Fibroblast of pulmonary artery (primary cell): ENCODE measurements around the gene VPS35L.

Source experiments
- DNase-seq: peaks from one replicate; pipeline ENCODE4 v3.0.0-alpha.2; 2010; ENCODE audit warnings: low read depth
- H3K4me3 ChIP-seq: replicated peaks from 2 replicates; pipeline ENCODE4 v1.5.1; 2011; ENCODE audit warnings: low read depth, mild to moderate bottlenecking, control low read depth, low read length, moderate library complexity
- TF ChIP-seq, protein P1 (sequence below): IDR thresholded peaks from 2 replicates; pipeline ENCODE4 v1.5.1; 2011; ENCODE audit warnings: mild to moderate bottlenecking, control low read depth, low read length, inconsistent platforms; ENCODE audit errors: missing control alignments

Gene VPS35L

DNA sequence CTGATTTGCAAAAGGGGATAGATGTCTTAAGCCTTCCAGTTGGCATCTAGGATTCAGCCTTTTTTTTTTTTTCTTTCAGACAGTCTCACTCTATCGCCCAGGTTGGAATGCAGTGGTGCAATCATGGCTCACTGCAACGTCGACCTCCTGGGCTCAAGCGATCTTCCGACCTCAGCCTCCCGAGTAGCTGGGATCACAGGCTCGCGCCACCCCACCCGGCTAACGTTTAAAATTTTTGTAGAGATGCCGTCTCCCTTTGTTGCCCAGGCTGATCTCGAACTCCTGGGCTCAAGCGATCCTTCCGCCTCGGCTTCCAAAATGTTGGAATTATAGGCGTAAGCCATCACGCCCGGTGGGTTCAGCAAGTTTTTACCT is 32.3 kb upstream of the VPS35L start:
- H3K4me3 ChIP-seq = no peak overlapping the region
- DNase-seq = no peak

GRCh38 chr16:19523559-19524355 is 31.7 kb upstream of the VPS35L start, which contains the start of gene CCP110:
Gene CCP110, plus strand, starts transcription at chr16:19523942. Its CDS starts 3,940 bp downstream, at chr16:19527882.
- peak; percentile 97 for DNase-seq
- H3K4me3 ChIP-seq = peak within 1 kb of the TSS; percentile 93
- TF ChIP-seq, protein P1, sequence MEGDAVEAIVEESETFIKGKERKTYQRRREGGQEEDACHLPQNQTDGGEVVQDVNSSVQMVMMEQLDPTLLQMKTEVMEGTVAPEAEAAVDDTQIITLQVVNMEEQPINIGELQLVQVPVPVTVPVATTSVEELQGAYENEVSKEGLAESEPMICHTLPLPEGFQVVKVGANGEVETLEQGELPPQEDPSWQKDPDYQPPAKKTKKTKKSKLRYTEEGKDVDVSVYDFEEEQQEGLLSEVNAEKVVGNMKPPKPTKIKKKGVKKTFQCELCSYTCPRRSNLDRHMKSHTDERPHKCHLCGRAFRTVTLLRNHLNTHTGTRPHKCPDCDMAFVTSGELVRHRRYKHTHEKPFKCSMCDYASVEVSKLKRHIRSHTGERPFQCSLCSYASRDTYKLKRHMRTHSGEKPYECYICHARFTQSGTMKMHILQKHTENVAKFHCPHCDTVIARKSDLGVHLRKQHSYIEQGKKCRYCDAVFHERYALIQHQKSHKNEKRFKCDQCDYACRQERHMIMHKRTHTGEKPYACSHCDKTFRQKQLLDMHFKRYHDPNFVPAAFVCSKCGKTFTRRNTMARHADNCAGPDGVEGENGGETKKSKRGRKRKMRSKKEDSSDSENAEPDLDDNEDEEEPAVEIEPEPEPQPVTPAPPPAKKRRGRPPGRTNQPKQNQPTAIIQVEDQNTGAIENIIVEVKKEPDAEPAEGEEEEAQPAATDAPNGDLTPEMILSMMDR = no peak

More for the DNA sequence above, 32.3 kb upstream of the VPS35L start:
- TF ChIP-seq, protein P1 = no peak

DNA sequence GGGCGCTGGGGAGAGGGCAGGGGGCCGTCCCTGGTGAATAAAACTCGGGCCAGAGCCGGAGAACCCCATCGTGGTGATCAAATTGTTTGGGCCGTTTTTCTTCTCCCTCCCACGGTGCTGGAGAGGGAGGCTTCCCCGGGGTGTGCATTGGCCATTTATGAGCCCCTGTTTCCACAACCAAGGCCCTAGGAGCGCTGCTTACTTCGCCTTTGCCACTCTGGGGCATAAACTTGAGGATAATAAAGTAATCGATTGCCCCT is 31.2 kb upstream of the VPS35L start:
- TF ChIP-seq, protein P1 = no peak
- DNase-seq = no peak
- H3K4me3 ChIP-seq = peak overlapping the region; percentile 93

GRCh38 chr16:19524616-19525384 is 30.7 kb upstream of the VPS35L start:
- no peak for DNase-seq
- TF ChIP-seq, protein P1 = no peak
- peak overlapping the region; percentile 93 for H3K4me3 ChIP-seq

DNA sequence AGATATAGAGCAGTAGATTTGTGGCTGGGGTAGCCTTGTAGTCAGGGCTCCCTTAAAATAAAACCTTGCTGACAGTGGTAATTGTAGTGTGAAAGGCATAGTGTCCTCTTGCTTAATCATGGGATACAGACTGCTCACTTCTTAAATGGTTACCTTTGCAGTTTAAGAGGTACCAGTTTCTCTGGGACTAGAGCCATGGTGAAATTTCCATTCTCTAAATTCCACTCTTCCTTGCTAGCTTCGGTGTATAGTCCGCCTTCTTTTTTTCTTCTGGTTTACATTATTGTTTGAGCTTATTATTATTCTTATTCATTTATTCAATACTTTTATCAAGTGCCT is 30.1 kb upstream of the VPS35L start:
- H3K4me3 ChIP-seq = peak overlapping the region; percentile 93
- no peak for DNase-seq
- TF ChIP-seq, protein P1 = no peak

DNA sequence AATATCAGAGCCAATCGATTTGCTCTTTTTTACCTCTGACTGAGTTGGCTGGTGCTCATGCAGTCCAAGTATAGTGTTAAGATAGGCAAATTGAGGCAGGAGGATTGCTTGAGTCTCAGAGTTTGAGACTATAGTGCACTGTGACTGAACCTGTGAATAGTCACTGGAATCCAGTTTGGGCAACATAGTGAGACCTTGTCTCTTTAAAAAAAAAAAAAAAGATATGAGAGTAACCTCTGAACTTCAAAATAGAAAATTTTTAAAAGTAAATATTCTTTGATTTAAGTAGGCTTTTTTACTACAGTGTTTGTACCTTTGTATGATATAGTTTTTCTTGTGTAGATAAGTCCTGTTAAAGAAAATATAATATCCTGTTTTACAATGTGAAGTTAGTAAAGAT is 28.3 kb upstream of the VPS35L start:
- DNase-seq = no peak
- TF ChIP-seq, protein P1 = no peak
- no peak overlapping the region for H3K4me3 ChIP-seq
